WERI-Rb-1 (cell line): ENCODE results near the gene ENKUR.

Experiments
- DNase-seq: peaks from one replicate; pipeline ENCODE4 v3.0.0-alpha.2; 2020
- H3K27ac ChIP-seq: fragments of 250-450 bp; sonication (Bioruptor Pico); 2 replicates; pipeline ENCODE4 v1.5.1; 2020; ENCODE audit warnings: mild to moderate bottlenecking, moderate library complexity
- H3K27me3 ChIP-seq: fragments of 250-450 bp; sonication (Bioruptor Pico); 2 replicates; pipeline ENCODE4 v1.5.1; 2021; ENCODE audit warnings: mild to moderate bottlenecking, low read depth, moderate library complexity; ENCODE audit not compliant: insufficient read depth, severe bottlenecking
- H3K36me3 ChIP-seq: fragments of 250-450 bp; sonication (Bioruptor Pico); 2 replicates; pipeline ENCODE4 v1.5.1; 2020; ENCODE audit warnings: mild to moderate bottlenecking, moderate library complexity
- H3K4me3 ChIP-seq: 2 replicates; pipeline ENCODE4 v1.5.1; 2011; ENCODE audit warnings: low read depth, mild to moderate bottlenecking, control low read depth, low read length
- H3K9me3 ChIP-seq: fragments of 250-450 bp; sonication (Bioruptor Pico); 2 replicates; pipeline ENCODE4 v1.5.1; 2021; ENCODE audit warnings: mild to moderate bottlenecking, moderate library complexity; ENCODE audit not compliant: severe bottlenecking
- CTCF ChIP-seq: IDR thresholded peaks from 2 replicates; pipeline ENCODE4 v1.5.1; 2011; ENCODE audit warnings: low read depth, mild to moderate bottlenecking, control low read depth, inconsistent platforms, low read length

Gene ENKUR

GRCh38 chr10:24989867-24990266 lies 26.1 kb downstream of the ENKUR start:
- H3K4me3 ChIP-seq = no peak overlapping the region
- no peaks in the 10 kb centered on the region for H3K9me3 ChIP-seq
- no peaks in the 10 kb centered on the region for H3K27me3 ChIP-seq
- TF ChIP-seq CTCF = no peak
- no peak overlapping the region for H3K27ac ChIP-seq
- no peaks in the 10 kb centered on the region for H3K36me3 ChIP-seq
- DNase-seq = no peak

GRCh38 chr10:24988831-24989640 lies 26.9 kb downstream of the ENKUR start:
- no peak for DNase-seq
- Histone ChIP-seq H3K36me3 (no peaks in the 10 kb centered on the region), H3K27me3 (no peaks in the 10 kb centered on the region), H3K9me3 (no peaks in the 10 kb centered on the region), H3K4me3 (no peak overlapping the region), H3K27ac (no peak overlapping the region)
- TF ChIP-seq CTCF = no peak

- TF ChIP-seq CTCF = no peak
- H3K27ac ChIP-seq = no peak overlapping the region
- DNase-seq = no peak
- H3K27me3 ChIP-seq = no peaks in the 10 kb centered on the region
- no peak overlapping the region for H3K4me3 ChIP-seq
- H3K36me3 ChIP-seq = no peaks in the 10 kb centered on the region
- H3K9me3 ChIP-seq = no peaks in the 10 kb centered on the region
These were observed 31.1 kb downstream of the ENKUR start for GRCh38 chr10:24984906-24985305.

GRCh38 chr10:24983946-24984345 lies 32.0 kb downstream of the ENKUR start:
- Histone ChIP-seq H3K27me3 (no peaks in the 10 kb centered on the region), H3K4me3 (no peak overlapping the region), H3K27ac (no peak overlapping the region), H3K36me3 (no peaks in the 10 kb centered on the region), H3K9me3 (no peaks in the 10 kb centered on the region)
- DNase-seq = no peak
- no peak for TF ChIP-seq CTCF

- no peak overlapping the region for H3K27ac ChIP-seq
- no peak overlapping the region for H3K4me3 ChIP-seq
- no peaks in the 10 kb centered on the region for H3K36me3 ChIP-seq
- no peaks in the 10 kb centered on the region for H3K27me3 ChIP-seq
- DNase-seq = no peak
- no peaks in the 10 kb centered on the region for H3K9me3 ChIP-seq
- TF ChIP-seq CTCF = no peak
These were observed 32.8 kb downstream of the ENKUR start for GRCh38 chr10:24983130-24983529.
